ENCODE data around the gene FREY1.

FREY1 gene

GRCh38 chr11:45892856-45893255, 14.2 kb downstream of the FREY1 start:
- no peak for DNase-seq

GRCh38 chr11:45890886-45891550, 16.1 kb downstream of the FREY1 start:
- DNase-seq: no peak

DNA sequence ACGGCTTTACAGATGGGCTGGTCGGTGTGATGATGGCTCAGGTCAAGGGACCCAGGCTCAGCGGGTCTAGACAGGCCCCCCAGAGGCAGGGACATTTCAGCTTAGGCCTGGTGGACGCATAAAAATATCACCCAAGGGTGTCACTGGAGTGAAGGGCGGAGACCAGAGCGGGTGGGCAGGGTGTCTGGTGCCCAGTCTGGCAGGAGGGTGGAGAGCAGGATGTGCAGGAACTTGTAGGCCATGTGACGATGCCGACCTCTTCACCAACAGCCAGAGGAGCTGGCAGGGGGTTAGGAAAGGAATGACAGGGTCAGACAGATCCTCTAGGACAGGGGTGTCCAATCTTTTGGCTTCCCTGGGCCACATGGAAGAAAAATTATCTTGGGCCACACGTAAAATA, 17.1 kb downstream of the FREY1 start:
- DNase-seq: no peak

DNA sequence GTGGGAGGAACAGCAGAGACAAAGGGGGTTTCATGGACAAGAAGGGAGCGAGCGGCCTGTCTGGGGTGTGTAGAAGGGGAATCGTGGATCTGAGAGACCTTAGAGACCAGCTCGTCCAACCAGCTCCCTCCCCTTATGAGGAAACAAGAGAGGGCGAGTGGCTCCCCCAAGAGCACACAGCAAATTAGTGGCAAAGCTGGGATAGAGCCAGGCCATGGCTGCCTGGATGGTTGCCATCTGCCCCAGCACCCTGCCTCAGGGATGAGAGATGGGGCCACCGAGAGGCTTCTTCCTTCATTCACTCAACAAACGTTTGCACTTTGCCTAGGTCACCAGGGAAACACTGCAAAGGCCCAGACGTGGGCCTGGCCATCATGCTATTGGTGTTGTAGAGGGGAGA, 17.5 kb downstream of the FREY1 start:
- no peak for DNase-seq

DNA sequence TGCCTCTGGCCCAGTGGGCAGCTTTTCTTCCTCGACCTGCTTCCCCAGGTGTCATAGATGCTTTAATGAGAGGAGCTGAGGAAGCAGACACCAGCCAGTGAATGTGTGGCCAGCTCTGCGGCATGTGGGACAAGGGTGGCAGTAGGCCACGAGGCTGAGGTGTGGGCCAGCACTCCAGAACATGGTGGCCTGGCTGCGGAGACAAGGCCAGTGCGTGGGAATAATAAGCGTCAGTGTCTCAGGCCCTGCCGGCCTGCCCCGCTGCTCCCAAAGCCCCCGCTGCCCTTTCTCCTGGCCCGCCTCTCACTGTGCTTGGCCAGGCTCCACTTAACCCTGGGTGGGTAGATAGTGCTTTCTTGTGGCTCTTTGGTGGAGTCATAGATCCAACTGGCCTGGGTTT, 19.5 kb downstream of the FREY1 start:
- no peak for DNase-seq

GRCh38 chr11:45886816-45887520, 20.1 kb downstream of the FREY1 start:
- no peak for DNase-seq

DNA sequence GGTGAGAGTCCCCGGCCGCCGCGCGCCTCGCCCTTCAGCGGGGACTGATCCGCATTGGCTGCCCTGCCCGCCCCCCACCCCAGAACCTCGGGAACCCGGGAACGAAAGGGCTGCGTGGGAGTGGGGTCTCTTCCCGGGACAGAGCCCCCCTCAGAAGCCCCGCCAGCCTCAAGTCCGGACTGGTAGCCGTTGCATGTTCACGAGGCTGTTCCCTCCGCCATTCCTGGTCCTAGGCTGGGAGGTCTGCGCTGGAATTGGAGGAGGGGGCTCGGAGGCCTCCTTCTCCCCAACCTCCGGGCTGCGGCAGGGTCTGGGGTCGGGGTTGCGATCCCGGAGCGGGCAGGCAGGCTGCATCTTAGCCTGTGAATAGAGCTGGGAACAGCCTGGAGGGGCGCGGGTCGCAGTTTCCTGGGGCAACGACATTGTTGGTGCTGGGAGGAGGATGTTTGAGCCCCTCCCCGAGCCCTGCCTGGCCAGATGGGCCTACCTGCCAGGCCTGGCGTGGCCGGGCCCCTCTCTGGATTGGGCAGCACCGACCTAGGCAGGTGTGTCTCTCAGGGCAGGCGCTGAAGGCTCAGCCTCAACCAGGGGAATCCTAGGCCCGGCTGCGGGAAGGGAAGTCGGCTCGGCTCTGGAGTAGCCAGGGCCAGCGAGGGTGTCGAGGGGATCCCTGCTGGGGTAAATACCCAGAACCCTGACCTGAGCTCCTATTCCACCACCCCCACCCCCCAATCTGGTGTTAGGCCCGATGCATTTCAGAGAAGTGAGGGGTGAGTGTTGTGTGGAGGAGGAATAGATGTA, 20.9 kb downstream of the FREY1 start:
- DNase-seq: no peak

DNA sequence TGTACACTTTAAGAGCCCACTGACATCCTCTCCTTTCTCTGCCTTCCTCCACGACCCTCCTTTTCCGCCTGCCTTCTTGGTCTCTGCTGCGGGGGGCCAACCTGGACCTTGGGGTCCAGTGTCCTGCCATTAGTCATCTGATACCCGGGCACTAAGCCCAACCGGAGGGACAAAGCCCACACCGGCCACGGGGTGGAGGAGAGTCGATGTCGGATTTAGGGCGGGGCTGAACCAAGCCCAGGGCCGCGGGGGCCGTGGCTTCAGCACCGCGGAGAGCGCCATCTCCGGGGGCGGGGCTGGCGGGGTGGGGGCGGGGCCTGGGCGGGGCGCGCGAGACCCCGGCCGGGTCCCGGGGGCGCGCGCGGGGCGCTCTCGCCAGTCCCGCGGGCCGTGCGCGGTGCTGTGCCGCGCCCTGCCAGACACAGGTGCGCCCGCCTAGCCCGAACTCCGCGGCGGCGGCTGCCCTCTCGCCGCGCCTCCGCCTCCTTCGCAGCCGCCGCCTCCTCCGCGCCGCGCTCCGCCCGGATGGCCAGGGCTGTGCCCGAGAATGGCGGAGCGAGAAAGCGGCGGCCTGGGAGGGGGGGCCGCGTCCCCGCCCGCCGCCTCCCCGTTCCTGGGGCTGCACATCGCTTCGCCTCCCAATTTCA, 21.7 kb downstream of the FREY1 start, which contains the start of gene MAPK8IP1:
Gene MAPK8IP1, plus strand, starts transcription at position 378 of the 647 bp plus-strand sequence. Its CDS starts 170 bp downstream, at position 548.
- peak; percentile 41 for DNase-seq

DNA sequence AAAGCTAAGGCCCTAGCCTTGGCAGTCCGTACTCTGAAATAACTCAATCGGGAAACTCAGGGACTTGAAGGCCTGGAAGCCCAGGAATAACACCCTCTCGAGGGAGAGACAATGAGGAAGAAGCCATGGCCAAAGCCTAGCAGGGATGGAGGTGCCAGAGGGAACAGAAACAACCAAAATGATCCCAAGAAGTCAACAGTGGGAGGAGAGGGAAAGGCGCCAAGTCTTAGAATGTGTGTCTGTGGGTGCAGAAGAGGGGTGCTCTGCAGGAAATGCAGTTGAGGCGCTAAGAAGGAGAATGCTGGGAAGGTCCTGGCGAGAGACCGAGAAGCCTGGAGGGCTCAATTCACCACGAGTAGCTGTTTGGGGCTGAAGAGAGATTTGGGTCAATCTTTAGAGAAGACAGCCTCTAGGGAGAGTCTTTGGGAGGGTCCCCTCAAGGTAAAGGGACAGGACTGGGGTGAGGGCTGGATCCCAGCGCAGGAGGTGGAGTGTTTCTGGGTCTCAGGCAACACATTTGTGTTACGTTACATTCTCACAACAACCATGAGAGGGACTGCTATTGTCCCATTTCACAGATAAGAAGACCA, 22.4 kb downstream of the FREY1 start:
- no peak for DNase-seq

GRCh38 chr11:45881708-45882368, 25.2 kb downstream of the FREY1 start:
- no peak for DNase-seq

GRCh38 chr11:45880772-45881570, 26.1 kb downstream of the FREY1 start:
- no peak for DNase-seq

DNA sequence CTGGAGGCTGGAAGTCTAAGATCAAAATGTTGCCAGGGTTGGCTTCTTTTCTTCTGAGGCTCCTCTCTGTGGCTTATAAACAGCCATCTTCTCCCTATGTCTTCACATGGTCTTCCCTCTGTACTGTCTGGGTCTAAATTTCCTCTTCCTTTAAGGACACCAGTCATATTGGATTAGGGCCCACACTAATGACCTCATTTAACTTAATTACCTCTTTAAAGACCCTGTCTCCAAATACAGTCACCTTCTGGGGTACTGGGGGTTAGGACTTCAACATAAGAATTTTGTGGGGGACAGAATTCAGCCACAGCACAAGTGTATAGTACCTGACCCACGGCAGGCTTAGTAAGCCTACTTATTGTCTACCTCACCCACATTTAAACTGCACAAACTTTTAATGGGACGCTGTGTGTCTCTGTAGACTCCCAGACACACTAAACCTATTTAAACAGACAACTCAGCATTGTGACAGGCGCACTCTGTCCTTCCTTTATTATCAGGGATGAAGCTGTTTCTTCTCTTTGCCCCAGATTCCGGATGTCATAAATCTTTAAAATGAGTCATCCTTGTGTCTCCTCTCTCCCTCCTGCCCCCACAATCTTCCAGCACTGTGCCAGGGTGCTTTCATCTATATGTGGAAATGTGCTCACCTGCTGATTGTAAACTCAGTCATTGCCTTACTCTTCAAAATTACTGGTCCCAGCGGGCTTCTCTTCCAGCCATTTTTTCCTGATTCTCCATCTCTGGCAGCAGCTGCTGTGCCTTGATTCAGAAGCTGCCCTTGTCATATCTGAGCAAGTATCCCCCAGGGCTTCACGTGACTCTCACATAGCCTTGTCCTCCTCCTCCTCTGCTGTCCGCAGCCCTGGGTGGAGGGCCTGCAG, 27.0 kb downstream of the FREY1 start:
- DNase-seq: peak; percentile 29

DNA sequence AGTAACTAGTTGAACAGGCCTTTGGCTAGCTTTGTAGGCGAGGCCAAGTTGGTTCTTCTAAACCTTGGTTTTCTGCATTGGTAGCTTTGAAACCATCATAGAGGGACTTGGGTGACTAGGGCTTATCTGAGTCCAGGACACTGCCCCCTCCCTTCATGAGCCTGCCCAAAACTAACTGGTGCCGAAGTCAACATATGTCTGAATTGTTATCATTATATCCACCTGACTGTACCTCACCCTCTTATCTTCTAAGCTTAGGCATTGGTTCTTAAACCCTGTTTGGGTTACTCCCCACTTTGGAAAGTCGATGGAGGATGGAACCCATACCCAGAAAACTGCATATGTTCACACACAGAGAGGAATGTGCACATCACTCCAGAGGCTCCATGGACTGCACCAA, 29.2 kb downstream of the FREY1 start:
- no peak for DNase-seq

GRCh38 chr11:45877221-45877620, 29.9 kb downstream of the FREY1 start:
- DNase-seq: no peak

- DNase-seq: no peak
These were observed 30.7 kb downstream of the FREY1 start for GRCh38 chr11:45876401-45876800.

DNA sequence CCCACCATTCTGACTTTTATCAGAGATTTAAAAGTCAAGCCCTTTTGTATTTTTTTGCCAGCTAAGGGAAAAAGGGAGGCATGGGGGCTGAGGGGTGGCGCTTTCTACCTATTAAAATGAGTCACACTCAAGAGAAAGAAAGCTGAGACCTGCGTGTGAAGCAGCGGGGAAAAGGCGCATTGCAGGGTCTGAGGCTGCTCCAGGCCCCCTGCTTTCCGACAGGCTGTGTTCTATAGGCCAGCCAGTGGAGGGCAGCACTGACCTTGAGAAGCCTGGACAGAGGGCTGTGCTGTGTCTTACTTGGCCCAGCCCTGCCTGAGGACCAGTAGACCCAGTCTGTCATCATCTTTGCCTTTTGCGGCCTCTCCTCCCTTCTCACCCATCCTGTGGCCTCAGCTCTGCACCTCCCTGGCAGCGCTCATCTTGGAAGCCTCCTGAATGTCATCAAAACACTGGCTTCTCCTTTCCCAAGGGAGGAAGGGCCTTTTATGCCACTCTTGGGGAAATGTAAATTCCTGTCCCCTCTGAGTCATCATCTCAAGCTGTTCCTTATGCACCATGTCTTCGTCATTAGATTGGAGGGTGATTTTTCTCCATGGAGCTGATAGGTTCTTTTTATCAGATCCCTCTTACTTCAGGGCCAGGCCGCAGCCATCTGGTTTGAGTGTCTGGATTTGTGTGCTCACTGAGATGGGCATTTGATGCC, 34.3 kb downstream of the FREY1 start:
- DNase-seq: peak; percentile 87

- no peak for DNase-seq
These were observed 35.4 kb downstream of the FREY1 start for GRCh38 chr11:45871638-45872037.

DNA sequence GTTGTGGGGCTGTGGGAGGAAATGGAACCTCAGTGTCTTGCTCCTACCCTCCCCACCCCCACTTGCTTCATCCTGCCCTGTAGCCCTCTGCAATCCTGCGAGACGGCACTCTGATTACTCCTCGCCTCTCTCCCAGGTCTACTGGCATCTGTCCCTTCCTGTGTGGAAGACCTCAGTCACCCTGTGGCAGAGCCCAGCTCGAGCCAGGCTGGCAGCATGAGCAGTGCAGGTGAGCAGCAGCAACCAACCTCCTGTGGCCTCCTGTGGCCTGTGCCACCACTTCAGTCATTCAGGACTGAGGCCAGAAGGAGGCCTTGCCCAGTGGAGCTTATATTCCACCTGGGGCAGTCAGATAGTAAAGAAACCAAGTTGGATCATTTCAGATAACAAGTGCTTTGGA, 36.4 kb downstream of the FREY1 start:
- no peak for DNase-seq

- DNase-seq: no peak
These were observed 37.5 kb downstream of the FREY1 start for GRCh38 chr11:45869551-45869950.

GRCh38 chr11:45864041-45864440, 43.0 kb downstream of the FREY1 start:
- no peak for DNase-seq

Data from fibroblast of skin of right biceps (primary cell).